Activated T-helper 1 cell treated with Interleukin-2 at 50 U/mL for 16 hours (primary cell): Measurements from ENCODE around the gene KIN.
"Not testable (repeated sequence)": the region's sequence is repeated elsewhere in the genome, so short reads cannot be mapped to it uniquely, and the experiment has no call there.

Experiments used
- DNase-seq: peaks from one replicate; pipeline ENCODE4 v3.0.0-alpha.2; 2020; ENCODE audit warnings: low read depth

Gene KIN, protein sequence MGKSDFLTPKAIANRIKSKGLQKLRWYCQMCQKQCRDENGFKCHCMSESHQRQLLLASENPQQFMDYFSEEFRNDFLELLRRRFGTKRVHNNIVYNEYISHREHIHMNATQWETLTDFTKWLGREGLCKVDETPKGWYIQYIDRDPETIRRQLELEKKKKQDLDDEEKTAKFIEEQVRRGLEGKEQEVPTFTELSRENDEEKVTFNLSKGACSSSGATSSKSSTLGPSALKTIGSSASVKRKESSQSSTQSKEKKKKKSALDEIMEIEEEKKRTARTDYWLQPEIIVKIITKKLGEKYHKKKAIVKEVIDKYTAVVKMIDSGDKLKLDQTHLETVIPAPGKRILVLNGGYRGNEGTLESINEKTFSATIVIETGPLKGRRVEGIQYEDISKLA

DNA sequence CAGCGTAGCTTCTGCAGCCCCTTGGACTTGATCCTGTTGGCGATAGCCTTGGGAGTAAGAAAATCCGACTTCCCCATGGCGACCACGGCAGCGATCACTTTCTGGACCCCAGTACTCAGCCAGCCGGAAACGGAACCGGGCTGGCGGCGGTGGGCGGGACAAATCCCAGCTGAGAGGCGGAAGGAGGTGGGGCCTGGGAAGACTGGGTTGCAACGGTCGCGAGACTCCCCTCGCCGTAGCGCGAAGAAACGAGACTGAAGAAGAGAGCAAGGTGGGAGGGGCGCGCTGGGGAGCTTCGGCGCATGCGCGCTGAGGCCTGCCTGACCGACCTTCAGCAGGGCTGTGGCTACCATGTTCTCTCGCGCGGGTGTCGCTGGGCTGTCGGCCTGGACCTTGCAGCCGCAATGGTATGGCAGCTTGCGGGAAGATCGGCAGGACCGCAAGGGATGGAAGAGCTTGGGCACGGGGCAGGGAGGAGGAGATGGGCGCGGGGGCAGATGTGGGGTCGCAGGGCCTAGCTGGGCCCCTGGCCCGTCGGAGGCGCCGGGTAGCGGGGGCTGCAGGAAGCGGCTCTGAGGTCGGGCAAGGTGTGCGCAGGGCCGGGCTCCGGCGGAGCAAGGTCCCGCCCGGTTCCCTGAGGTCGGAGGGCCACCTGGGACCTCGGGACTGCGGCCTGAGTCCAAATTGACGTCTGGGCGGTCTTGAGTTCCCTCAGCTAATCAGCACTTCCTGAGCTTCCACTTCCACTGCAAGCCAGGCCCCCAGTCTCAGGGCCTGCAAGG is at the start of gene KIN, which contains the start of gene ATP5F1C:
KIN (minus strand) TSS at position 137 of the 782 bp plus-strand sequence; CDS start at position 77, 60 bp downstream.
ATP5F1C (plus strand) TSS at position 321 of the 782 bp plus-strand sequence; CDS start at position 352, 31 bp downstream.
- DNase-seq: peak; percentile 95

DNA sequence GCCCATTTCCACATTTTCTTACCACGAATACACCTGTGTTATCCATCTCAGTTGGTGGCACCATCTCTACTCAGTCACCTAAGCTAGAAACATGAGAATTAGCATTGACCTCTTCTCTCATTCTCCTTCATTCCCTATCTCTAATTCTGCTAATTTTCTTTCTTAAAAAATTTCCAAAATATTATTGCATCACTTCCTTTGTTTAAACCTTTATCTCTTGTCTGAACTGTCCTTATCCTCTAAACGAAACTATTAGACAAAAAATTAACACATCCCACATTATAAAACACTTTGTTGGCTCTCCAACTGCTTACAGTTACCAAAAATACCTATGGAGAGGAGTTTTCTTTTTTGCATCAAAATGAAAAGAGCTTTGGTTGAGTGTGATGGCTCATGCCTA is 48.8 kb upstream of the KIN start:
- no peak for DNase-seq

DNA sequence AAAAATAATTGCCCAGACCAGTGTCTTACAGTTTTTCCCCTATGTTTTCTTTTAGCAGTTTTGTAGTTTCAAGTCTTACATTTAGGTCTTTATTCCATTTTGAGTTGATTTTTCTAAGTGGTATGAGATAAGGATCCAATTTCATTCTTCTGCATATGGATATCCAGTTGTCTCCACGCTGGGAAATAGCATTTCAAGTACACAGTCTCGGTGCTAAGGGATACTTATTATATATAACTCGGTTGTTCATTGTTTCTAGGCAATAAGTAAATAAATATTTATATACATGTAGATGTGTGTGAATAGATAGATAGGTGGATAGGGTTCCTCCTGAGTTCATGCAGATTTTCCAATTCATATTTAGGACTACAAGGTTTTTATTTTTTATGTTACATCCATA is 46.5 kb upstream of the KIN start:
- DNase-seq: no peak

DNA sequence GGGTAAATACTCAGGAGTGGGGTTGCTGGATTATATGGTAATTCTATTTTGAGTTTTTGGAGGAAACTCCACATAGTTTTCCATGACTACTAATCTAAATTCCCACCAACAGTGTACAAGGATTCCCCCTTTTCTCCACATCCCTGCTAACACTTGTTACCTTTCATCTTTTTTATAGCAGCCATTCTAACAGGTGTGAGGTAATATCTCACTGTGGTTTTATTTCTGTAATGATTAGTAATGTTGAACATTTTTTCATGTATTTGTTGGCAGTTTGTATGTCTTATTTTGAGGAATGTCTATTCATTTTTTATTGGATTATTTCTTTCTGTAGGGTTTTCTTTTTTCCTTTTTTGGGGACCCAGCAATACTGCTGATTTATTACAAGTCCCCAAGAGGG is 45.4 kb upstream of the KIN start:
- DNase-seq: no peak

DNA sequence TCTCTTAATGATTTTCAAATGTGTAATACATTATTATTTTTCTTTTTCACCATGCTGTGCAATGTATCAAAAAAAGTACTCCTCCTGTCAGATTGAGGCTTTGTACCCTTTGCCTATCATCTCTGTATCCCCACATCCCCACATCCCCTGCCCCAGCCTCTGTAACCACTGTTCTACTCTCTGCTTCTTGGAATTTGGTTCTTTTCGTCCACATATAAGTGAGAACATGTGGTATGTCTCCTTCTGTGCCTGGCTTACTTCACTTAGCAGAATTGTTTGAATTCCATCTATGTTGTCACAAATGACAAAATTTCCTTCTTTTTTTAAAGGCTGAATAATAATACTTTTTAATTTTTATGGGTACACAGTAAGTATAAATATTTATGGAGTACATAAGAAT is 44.3 kb upstream of the KIN start:
- DNase-seq: no peak

DNA sequence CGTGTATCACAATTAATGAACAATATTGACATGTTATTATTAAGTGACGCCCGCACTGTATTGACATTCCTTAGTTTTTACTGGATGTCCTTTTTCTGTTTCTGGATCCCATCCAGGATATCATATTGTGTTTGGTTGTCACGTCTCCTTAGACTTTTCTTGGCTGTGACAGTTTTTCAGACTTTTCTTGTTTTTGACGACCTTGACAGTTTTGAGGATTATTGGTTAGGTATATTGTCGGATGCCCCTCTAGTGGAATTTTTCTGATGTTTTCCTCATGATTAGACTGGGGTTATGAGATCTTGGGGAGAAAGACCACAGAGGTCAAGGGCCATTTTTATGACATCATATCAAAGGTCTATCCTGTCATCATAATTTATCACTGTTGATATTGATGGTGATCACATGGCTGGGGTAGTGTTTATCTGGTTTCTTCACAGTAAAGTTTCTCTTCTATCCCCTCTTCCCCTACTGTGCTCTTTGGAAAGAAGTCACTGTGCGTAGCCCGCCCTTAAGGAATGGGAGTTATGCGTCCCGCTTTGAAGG is 41.6 kb upstream of the KIN start:
- DNase-seq: no peak

DNA sequence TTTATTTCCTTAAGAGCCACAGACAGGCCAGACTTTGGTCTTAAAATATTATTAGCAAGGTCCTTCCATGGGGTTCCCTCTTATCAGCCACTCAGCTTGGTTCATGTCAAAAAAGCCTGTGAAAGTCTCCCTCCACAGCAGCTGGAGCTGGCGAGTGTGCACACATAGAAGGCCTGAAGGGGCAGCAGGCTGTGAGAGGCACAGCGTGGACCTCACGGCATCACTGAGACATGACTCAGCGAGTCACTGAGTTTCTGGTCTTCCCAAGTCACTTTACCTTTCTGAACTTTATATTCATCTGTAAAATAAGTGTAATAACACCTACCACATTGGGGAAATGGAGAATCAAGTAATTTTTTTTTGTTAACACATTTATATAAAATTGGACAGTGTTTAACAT is 39.2 kb upstream of the KIN start:
- no peak for DNase-seq

DNA sequence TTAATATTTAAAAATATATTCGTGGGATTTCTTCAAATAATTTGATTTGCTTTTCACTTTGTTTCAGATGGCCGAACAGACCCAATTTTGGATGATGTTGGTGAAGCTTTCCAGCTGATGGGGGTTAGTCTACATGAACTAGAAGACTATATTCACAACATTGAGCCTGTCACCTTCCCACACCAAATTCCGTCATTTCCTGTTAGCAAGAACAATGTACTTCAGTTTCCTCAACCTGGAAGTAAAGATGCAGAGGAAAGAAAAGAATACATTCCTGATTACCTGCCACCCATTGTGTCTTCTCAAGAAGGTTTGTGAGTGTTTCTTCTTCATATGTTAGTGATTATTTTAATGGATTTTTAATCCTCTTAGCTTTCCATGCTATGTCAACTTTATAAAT is 36.5 kb upstream of the KIN start:
- DNase-seq: no peak

DNA sequence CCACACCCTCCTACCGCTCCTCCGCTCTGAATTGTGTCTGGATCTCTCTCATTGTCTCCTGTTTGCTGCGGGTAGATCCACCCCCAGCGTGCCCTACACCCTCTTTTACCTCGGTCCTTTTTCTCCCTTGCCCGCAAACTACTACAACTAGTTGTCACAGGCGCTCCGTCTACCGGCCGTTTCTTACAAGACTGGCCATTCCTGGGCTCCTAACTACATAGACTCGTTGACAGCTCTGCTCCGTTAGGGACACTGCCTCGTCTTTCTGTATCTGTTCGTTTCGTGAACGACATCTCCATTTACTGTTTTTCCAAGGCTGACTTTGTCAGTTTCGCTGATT is 31.3 kb upstream of the KIN start:
- no peak for DNase-seq

DNA sequence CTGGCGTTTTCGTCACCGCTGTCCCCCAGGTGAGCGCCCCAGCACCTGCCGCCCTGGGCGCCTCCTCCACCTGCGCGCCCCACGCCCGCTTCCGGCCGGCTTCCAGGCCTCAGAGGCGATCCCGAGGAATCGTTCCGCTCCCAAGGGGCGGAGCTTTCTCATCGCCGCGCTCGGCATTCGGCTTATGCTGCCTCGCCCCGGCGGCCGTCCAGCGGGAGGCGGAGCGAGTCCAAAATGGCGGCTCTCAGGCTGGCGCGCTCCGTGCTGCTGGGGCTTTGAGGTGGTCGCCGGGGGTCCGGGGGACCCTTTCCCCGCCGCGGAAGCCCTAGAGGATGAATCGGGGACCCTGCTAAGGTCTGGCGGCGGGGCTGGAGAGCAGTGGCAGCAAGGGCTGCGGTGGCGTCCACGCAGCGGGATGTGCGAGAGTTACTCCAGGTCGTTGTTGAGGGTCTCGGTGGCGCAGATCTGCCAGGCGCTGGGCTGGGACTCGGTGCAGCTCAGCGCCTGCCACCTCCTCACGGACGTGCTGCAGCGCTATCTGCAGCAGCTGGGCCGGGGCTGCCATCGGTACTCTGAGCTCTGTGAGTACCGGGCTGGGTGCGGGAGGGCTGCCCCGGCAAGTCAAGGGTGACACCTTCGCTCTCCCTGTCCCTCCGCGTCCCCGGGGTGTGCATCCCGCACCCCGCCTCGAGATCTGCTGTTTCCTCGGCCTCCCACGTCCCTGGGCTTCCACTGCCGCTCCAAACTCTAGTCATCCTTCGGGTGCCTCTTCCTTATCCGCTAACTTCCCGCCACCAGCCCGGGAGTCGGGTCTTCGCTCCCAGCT is 30.7 kb upstream of the KIN start, which contains the start of gene TAF3:
TAF3 (plus strand) TSS at position 211 of the 826 bp plus-strand sequence; CDS start at position 416, 205 bp downstream.
- peak; percentile 89 for DNase-seq

DNA sequence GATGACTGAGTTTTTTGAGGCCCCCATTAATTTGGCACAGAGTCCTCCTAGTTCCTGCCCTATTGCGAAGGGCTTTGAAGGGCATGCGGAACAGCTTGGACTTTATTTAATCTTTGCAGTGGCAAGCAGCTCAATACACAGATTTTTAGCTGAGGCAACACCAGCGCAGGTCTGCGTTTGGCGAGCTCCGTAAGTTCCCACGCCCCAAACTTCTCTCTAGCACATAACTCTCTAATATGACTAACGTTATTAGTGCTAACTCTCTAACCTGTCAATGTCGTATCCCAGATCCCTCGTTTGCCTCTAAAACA is 30.1 kb upstream of the KIN start:
- no peak for DNase-seq

DNA sequence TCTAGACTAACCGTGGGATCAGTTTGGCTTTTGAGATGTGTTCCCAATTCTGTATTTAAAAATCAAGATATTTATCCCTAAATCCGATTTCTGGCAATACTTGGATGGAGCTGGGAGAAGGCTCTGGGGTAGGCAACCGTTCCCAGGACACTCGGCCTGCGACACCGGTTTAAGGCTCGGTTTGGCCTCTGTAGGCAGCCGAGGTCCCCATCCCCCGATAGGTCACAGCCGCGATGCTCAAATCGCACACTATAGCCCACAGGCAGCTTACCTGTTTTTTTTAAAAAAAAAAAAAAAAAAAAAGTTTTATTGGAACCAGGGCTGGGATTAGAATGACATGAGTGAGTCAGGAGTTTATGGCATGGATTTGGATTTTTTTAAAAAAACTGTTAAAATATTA is 29.8 kb upstream of the KIN start:
- no peak for DNase-seq

DNA sequence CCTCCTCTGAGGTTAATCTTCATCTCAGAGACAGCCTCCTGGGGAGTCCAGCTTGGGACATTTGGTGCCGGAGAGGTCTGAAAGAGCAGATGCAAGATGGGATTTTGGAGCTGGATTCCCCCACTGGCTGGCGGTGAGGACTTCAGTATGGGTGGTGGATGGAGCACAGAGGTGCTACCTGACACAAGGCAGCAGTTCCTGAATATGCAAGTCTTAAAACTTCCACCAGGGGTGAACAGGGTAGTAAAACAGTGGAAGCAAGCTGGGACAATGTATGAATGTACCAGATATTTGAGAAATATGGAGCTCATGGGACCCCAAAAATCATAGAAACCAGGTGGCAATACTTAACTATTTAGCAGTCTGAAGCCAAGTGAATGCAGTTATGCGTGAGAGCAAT is 25.7 kb upstream of the KIN start:
- DNase-seq: no peak

DNA sequence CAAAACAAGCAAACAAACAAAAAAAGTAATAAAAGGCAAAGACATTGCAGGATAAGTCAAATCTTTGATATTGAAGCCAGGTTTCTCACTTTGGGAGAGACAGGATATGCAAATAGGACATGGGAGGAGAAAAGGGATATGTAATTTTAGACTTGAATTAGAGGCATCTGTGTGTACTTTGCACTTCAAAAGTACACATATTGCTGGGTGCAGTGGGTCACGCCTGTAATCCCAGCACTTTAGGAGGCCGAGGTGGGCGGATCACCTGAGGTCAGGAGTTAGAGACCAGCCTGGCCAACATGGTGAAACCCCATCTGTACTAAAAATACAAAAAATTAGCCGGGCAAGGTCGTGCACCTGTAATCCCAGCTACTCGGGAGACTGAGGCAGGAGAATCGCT is 23.9 kb upstream of the KIN start:
- DNase-seq: not testable (repeated sequence)

DNA sequence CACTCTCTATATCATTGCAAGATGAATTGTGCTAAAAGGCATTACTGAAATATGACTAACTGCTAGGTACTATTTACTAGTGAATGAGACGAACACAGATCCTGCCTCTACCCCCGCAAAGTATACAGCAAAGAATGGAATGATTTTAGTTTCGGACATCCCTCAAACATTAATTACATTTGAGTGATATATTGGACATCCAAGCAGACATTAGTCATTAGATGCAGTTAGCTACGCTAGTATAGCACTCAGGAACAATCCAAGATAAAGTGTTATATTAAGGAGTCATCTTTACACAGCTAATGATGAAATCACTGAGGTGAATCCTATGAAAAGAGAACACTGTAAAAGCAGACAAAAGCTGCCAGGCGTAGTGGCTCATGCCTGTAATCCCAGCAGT is 23.2 kb upstream of the KIN start:
- no peak for DNase-seq

DNA sequence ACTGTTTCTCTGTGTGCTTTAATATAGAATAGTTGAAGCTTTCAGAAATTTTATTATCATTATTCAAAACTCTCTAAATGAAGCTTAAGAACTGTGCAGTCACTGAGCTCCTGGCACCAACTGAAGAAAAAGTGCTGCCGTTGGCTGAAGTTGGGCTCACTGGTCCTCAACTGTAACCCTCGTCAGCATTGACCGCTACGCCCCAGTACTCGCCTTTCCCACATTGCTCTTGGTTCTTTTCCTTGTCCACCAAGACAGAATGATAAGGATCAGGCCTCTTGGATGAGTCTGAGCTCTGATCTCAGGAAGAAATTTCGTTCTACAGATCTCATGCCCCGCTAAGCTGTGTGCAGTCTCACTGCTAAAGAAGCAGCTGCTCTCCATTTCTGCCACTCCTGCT is 22.6 kb upstream of the KIN start:
- no peak for DNase-seq

DNA sequence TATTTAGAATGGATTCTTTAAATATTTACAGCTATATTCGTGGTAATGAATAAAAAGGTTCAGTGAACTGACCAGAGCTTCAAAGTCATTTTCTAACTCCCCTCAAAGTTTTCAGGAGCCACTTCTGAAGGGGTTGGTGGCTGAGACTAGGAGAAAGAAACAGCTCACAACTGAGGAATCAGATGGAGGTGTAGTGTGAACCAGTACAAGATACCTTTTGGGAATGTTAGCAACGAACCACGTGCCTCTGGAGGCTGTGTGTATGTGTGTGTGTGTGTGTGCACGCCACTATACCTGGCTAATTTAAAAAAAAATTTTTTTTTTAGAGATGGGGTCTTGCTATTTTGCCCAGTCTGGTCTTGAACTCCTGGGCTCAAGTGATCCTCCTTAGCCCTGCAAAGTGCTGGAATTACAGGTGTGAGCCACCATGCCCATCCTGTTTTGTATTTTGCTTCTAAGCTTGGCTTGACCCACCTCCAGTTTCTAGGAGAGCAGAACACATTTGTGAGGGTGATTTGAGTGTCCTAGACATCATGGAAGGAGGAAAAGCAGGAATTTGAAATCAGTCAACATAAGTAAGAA is 21.0 kb upstream of the KIN start:
- no peak for DNase-seq

DNA sequence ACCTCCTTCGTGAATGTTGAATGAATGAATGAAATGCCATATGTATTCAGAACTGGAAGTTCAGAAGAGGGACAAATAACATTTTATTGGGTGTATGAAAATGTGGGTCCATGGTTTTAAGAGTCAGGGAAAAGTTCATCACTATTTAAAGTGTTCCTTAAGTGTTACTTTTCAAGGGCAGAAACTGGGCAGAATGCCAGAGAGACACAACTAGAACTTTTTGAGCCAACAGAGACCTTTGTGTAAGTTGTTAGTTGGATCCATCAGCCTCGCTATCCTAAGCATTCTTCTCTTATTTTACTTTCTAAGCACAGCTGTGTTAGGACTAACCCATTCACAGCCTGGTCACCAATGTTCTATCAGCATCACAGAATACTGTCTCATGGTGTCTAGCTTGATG is 16.9 kb upstream of the KIN start:
- DNase-seq: no peak

DNA sequence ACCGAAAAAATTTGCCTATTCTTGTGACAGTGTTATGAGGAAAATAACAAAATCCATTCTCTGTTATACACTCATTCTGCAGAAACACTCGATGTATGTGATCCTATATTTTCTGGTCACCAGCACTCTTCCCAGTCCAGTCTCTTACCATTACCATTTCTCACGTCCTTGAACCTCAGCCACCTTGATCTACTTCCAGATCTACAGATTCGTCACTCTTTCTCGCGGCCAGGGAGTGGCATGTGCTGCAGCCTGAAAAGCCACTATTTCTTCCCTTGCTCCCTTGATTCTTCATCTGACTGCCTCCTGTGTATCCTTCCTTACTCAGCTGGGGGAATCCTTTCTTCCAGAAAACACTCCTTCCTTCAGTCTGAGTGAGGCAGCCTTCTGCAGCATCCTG is 16.4 kb upstream of the KIN start:
- no peak for DNase-seq

DNA sequence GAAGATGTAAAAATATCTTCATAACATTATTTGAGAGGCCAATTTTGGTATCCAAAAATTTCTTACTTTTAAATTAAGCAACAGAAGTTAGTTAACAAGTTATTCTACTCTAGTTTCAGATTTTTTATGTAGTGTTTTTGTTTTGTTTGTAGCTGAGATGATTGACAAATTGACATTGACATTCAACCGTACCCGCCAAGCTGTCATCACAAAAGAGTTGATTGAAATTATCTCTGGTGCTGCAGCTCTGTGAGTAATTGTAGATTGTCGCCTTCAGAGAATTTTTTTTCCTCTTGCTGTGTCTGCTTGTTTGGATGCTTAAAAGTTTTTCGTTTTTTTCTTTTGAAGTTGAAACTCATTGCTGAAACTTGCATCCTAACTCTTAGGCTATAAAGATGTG is 14.8 kb upstream of the KIN start:
- no peak for DNase-seq

DNA sequence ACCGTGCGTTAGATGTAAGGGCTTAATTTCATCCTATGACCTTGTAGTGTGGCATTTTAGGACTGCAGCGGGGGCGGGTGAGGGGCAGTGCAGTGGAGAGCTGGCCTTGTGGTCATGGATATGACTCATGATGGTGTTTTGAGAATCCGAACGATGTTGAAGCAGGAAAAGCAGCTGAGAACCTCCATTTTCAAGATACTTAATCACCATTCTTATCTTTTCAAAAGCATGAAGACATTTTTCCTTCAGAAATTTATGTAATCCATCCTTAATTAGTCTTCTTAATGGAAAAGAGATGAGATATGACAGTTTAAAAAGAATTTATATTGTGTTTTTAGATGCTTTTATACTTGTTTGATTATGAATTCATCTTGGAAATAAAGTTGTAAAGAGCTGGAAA is 9.8 kb upstream of the KIN start:
- no peak for DNase-seq

DNA sequence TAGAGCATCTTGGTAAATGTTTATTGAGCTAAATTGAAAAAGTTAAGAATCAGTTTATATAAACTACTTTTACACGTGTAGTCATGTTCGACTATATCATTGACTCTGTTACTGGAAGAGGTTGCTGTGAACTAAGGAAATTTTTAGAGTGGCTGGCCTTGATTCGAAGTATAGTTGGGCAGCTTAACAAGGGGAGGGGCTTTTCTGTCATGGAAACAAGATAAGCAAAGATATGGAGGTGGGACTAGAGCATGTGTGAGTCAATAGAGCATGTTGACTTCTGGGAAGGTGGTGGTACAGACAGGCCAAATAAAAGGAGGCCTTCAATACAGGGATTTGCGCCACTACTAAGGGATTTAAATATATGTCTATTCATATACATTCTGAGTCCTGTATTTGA is 7.8 kb upstream of the KIN start:
- no peak for DNase-seq
